HG03469 (cell line): ENCODE measurements around the gene INO80.

Source experiments
- ATAC-seq: cut with Tn5 transposase; IDR thresholded peaks from one replicate; pipeline ENCODE4 v1.9.1; 2021; ENCODE audit warnings: mild to moderate bottlenecking, moderate library complexity, moderate number of reproducible peaks; ENCODE audit not compliant: unreplicated experiment

Gene INO80

GRCh38 chr15:40952901-40953712 is 163.0 kb downstream of the INO80 start, which contains the start of gene CHAC1:
CHAC1 (plus strand) TSS chr15:40953471; CDS start chr15:40953584, 113 bp downstream.
- ATAC-seq: peak; percentile 72

DNA sequence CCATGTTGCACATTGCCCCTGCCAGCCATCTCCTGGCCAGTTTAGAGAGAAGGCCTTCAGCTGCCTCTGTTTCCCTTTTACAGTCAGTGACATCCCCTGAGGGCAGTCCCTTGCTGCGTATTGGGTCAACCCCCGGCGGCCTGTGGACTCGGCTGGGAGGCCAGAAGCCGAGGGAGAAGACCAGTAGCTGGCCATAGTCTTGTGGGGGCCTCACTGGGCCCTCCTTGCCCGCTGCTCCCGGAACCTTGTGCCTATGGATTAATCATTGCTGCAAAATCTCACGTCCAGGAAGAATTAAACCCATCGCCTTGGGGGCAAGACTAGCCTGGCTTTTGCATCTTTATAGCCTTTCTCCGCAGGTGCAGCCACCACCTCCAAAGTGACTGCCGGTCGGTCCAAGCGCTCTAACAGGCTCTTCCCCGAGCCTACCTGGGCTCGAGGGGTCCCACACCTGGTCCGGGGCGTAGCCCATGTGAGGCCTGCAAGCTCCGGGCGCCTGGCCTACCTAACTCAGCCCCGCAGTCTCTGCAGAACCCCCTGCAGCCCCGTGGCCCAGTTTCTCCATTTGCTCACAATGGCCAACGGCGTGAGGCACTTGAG is 163.7 kb downstream of the INO80 start:
- ATAC-seq: no peak

GRCh38 chr15:40951764-40952163 is 164.3 kb downstream of the INO80 start:
- no peak for ATAC-seq

DNA sequence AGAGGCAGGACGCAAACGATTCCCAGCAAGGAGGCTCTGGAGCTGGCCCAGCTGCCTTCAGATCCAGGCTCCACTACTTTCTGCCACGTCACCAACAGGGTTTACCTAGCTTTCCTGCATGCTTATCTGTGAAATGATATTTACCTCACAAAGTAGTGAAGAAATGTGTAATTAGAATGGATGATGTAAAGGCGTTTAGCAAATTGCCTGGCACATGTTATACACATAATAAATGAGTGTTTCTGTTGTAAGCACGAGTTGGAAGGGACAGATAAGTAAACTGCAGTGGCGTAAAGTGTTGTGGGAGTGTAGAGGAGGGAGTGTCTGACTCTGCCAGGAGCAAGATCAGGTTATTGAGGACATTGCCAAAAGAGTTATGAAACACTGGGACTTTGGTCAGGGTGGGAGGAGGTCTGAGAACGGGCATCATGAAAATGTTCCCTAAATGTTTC is 166.3 kb downstream of the INO80 start:
- ATAC-seq: no peak

GRCh38 chr15:40948706-40949473 is 167.2 kb downstream of the INO80 start:
- no peak for ATAC-seq

GRCh38 chr15:40944510-40945296 is 171.4 kb downstream of the INO80 start:
- ATAC-seq: no peak

DNA sequence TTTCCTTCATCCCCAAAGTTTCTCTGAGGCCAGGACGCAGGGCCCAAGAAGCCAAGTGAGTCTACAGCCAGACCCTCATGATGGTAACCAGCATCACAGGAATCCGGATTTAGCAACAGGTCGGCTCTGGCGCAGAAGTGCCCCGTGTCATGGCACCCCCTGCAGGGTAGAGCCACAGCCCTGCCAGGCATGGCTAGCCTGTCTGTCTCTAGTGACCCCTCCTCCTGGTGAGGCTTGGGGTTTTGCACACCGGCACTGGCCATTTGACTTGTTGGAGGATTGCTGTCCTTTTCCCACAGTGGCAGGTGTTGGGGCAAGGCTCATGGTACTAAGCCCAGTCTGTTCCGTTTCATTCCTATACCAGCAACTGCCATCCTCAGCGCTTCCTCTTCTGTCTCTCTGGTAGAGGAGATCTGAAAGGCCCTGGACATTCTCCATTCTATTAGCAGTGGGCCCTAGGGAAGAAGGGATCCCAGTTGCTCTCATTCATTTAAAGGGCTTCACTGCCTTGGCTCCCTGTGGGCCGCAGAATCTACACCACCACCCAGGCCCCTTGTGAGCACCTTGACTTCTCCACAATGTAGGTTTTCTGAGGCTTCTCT is 172.2 kb downstream of the INO80 start:
- ATAC-seq: no peak

DNA sequence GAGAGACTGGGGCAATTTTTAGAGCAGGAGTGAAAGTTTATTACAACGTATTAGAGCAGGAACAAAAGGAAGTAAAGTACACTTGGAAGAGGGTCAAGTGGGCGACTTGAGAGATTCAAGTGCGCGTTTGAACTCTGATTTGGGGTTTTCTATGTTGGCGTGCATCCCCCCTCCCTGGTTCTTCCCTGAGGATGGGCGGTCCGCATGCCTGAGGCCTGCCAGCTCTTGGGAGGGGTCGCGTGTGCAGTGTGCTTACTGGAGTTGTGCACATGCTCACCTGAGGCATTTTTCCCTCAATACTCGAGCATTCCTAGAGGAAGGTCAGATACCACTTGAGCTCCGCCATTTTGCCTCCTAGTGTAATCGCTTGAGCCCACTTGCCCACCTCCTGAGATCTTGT is 173.2 kb downstream of the INO80 start:
- ATAC-seq: no peak

DNA sequence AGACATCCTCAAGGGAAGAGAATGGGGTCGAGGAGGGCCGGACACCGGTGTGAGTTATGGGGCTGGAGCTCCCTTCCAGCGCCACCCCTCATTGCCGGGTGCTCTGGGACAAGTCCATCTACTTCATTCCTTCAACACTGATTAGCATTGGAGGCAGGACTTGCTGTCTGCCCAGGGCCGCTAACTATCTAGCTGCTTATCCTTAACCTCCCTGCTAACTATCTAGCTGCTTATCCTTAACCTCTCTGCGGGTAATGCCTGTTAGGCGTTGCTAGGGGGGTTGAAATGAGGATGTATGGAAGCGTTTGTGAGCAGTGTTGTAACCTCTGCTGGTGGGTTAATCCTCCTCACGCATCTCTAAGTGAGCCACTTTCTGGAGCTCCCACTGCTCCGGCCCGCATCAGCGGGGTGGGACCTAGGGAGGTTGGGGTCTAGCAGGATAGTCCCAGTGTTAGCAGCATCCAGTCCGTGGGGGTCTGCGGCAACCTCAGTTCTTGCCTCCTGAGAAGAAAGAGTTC is 173.7 kb downstream of the INO80 start:
- ATAC-seq: no peak

DNA sequence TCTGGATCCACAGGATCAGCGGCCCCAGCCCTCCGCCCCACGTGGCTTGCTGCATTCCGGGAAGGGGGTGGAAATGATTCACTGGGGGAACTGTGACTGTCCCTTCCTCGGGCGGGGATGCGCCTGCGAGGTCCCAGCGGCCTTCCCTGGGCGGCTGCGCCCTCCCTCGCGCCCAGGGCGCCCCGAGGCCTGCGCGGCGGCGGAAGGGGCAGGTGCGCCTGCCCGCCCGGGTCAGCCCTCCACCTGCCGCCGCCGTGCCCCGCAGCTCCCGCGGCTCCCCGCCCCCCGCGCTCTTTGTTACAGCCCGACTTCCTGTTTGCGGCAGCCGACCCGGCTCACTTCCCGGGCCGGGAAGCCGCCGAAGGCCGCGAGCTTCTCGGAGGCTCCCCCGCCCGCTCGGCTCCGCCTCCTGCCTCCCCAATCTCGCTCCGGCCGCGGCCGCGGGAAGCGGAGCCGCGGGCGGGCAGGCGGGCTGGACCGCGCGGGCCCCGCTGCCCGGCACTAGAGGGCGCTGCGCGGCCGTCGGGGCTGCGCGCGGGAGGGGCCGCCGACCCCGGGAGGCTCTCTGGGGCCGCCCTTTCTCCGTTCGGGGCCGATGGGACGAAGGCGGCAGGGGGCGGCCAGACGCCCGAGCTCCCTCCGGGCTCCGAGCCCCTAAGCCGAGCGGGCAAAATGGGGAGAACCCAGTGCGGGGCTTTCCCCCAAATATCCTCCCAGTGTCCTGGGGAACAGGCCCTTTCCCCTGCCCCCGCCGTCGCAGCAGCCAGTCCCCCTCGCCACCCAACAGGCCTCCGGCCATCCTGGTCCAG is 174.3 kb downstream of the INO80 start:
- ATAC-seq: peak; percentile 57

DNA sequence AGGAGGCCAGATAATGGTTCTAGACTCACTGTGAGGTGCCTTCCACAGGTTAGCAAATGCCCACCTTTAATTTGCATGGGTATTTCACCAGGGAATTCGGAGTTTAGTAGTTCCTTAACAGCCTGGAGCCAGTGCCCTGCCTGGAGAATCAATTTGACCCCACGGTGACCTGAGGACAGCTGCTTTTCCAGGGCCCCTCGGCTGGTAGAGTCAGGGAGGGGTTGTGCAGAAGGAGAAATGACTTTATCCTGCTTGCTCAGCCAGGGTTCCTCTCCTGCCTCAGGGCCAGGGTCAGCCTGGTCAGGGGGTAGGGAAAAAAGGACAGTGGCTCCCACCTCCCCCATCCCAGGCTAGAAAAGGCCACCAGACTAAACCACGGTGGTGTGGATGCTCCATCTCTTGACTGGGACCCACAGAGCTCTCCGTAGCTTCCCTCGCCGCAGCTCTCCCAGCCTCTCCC is 175.0 kb downstream of the INO80 start:
- no peak for ATAC-seq

- ATAC-seq: no peak
Measured at GRCh38 chr15:40940296-40940801, 175.7 kb downstream of the INO80 start.

GRCh38 chr15:40938536-40938870 is 177.6 kb downstream of the INO80 start:
- no peak for ATAC-seq

DNA sequence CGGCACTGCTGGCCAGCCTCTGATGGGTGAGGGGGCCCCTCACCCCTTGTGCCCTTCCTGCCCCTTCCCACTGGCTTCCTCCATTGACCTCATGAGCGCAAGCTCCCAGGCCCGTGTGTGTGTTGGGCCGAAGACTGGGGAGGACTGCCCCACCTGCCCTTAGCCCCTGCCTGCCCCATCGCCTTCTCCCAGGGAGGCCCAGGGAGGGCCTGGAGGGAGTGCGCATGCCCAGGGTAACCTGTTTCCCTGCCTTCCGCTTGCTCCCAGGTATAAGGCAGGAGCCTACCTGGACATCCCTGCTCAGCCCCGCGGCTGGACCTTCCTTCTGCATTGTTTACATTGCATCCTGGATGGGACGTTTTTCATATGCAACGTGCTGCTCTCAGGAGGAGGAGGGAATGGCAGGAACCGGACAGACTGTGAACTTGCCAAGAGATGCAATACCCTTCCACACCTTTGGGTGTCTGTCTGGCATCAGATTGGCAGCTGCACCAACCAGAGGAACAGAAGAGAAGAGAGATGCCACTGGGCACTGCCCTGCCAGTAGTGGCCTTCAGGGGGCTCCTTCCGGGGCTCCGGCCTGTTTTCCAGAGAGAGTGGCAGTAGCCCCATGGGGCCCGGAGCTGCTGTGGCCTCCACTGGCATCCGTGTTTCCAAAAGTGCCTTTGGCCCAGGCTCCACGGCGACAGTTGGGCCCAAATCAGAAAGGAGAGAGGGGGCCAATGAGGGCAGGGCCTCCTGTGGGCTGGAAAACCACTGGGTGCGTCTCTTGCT is 178.1 kb downstream of the INO80 start:
- ATAC-seq: no peak

DNA sequence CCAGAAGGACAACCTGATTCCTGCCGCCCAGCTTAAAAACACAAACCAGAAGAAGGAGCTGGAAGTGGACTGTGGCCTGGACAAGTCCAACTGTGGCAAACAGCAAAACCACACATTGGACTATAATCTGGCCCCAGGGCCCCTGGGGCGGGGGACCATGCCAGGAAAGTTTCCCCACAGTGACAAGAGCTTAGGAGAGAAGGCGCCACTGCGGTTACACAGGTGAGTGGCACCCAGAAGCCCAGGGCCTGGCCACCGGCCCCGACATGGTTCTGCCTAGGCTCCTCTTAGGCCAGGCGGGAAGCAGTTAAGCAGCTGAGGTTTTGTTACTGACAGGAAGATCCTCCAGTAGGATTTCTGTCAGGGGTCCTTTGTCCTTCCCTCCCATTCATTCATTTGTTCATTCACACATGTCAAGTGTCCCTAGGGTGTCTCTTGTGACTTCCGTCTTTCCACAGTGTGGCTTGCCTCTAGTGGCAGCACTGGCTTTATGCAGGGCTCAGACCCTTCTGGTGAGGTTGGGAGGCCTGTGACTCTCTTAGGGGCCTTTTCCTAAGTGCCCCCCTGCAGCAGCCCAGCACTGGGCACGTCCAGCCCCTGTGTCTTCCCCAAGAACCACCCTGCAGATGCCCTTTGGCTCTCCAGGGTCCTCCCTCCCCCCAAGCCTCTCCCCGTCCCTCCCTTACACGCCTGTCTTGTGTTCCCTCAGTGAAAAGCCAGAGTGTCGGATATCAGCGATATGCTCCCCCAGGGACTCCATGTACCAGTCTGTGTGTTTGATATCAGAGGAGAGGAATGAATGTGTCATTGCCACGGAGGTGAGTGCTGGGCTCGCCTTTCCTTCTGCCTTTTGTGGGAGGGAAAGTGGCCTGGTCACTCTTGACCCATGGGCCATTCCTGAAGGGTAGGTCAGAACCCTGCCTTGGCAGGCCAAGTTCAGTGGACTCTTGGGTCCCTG is 179.1 kb downstream of the INO80 start:
- ATAC-seq: no peak

DNA sequence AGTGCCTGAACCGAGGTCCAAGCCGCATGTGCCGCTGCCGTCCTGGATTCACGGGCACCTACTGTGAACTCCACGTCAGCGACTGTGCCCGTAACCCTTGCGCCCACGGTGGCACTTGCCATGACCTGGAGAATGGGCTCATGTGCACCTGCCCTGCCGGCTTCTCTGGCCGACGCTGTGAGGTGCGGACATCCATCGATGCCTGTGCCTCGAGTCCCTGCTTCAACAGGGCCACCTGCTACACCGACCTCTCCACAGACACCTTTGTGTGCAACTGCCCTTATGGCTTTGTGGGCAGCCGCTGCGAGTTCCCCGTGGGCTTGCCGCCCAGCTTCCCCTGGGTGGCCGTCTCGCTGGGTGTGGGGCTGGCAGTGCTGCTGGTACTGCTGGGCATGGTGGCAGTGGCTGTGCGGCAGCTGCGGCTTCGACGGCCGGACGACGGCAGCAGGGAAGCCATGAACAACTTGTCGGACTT is 179.8 kb downstream of the INO80 start:
- ATAC-seq: no peak

DNA sequence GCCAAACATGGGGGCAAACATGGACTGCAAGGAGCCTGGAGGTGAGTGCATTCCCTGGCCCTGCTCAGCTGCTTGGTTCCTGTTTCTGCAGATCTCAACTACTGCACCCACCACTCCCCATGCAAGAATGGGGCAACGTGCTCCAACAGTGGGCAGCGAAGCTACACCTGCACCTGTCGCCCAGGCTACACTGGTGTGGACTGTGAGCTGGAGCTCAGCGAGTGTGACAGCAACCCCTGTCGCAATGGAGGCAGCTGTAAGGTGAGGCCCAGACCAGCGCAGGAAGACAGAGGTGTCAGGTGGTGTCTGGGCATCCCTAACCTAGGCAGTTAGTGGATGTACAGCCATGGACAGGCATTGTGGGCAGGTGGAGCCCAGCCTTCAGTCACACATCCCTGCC is 181.6 kb downstream of the INO80 start:
- no peak for ATAC-seq
